CD4-positive, alpha-beta T cell treated with Interferon gamma for 1 hour (primary cell): ENCODE results near the gene MBD6.
A peak's percentile ranks its signal among the peaks of the same experiment; 100 is the strongest.

Experiments
- DNase-seq: peaks from one replicate; pipeline ENCODE4 v3.0.0-alpha.2; 2020

The MBD6 gene, protein sequence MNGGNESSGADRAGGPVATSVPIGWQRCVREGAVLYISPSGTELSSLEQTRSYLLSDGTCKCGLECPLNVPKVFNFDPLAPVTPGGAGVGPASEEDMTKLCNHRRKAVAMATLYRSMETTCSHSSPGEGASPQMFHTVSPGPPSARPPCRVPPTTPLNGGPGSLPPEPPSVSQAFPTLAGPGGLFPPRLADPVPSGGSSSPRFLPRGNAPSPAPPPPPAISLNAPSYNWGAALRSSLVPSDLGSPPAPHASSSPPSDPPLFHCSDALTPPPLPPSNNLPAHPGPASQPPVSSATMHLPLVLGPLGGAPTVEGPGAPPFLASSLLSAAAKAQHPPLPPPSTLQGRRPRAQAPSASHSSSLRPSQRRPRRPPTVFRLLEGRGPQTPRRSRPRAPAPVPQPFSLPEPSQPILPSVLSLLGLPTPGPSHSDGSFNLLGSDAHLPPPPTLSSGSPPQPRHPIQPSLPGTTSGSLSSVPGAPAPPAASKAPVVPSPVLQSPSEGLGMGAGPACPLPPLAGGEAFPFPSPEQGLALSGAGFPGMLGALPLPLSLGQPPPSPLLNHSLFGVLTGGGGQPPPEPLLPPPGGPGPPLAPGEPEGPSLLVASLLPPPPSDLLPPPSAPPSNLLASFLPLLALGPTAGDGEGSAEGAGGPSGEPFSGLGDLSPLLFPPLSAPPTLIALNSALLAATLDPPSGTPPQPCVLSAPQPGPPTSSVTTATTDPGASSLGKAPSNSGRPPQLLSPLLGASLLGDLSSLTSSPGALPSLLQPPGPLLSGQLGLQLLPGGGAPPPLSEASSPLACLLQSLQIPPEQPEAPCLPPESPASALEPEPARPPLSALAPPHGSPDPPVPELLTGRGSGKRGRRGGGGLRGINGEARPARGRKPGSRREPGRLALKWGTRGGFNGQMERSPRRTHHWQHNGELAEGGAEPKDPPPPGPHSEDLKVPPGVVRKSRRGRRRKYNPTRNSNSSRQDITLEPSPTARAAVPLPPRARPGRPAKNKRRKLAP

GRCh38 chr12:57522011-57522886, at the start of gene MBD6:
Gene MBD6, plus strand, starts transcription at chr12:57522824. Its CDS starts 1,480 bp downstream, at chr12:57524304.
- peak; percentile 93 for DNase-seq

DNA sequence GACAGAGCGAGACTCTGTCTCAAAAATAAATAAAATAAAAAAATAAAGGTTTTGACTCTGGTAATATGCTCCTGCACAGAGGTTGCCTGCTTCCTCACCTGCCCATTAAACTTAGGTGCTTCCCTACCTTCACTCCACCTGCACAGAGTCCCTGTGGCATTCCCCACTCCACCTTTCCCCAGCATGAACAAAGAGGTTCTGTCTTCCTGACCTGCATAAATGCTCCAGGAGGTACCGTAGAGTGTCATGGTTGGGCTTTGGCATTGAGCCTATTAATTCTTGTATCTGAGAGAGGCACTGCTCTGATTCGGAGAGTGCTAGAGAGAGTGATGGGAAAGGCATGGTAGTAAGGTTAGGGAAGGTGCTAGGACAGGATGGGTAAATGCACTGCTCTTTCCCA, 49.2 kb upstream of the MBD6 start:
- no peak for DNase-seq

DNA sequence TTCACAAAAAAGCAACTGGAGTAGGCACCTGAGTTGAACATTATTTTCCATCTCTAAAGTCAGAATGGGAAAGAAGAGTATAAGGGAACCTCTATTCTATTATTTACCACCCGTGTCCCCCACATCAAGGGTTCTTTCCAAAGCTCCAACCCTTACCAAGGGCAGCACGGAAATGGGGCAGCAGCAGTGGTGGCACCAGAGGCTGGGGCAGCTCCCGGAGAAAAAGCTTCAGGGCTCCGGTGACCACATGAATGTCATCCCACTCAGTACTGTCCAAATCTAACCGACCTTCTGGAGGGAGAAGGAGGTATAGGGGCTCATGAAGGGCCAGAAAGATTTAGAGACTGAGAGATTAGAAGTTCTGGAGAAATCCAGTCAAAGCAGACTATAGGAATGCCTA, 48.7 kb upstream of the MBD6 start:
- DNase-seq = no peak

DNA sequence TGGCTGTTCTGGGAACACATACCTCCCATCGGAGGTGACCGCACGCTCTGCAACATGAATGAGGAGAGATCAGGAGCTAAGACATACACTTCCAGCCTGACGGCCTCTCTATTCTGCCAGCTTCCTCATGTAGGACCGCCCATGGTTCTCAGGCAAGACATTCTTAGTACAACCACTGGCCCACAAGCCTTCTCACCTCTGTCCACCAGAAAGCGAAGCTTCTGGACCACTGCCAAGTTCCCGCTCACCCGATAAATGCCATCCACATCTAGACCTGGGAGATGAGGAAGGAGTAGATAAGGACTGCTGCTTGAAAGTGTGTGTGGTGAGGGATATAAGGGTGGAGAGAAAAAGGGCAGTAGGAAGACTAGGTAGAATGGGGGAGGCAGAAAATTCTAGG, 48.2 kb upstream of the MBD6 start:
- no peak for DNase-seq

DNA sequence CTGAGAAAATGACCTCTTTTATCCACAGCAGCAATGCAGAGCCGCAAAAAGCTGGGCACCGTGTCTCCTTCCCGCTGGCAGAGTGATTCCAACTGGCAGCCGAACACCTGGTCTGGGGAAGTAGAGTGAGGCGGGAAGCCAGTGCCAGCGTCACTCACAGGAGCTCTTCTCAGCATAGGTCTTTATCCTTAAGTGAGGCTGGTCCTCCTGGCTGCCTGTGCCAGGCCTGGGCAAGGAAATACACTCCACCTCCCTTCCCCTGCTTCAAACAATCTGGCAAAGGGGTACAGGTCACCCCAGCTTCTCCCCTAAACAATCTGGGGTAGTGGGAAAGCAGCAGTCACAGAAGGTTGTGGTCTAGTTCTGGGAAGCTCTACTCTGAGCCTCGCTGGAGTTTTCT, 47.8 kb upstream of the MBD6 start:
- no peak for DNase-seq

DNA sequence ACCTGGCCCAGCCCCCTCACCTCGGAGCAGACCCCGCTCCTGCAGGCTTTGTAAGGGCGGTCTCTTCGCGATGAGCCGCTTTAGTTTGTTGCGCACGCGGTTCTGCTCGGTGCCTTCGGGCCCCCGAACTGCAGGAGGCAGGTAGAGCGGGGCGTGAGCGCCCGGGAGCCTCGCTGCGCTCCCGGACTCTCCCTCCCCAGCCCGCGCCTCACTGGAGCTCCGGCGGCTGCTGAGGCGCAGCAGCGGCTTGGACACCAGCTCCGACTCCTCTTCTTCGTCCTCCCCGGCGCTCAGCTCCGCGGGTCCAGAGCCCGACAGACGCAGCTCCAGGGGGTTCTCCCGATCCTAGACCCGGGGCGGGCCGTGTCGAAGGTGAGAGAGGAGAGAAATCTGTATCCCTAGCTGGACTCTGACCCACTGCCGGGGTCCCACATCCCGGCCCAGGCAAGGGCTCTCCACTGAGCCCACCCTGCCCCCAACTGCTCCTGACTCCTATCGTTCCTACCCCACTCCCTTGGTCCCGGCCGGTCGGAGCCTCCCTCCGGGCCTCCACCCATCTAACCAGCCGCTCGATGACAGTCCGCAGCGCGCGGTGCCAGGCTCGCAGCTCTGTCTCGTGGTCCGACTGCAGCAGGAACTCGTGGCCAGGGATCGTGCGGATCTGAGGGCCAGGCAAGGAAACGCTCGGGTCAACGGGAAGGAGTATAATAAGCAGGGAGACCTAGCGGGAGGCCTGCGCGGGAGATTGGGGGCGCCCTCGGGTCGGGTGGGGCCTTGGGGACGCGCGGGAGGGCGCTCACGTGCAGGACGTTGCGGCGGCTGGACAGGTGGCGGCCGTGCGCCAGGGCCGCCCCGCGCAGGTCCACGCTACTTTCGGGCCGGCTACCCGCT, 47.1 kb upstream of the MBD6 start:
- no peak for DNase-seq

DNA sequence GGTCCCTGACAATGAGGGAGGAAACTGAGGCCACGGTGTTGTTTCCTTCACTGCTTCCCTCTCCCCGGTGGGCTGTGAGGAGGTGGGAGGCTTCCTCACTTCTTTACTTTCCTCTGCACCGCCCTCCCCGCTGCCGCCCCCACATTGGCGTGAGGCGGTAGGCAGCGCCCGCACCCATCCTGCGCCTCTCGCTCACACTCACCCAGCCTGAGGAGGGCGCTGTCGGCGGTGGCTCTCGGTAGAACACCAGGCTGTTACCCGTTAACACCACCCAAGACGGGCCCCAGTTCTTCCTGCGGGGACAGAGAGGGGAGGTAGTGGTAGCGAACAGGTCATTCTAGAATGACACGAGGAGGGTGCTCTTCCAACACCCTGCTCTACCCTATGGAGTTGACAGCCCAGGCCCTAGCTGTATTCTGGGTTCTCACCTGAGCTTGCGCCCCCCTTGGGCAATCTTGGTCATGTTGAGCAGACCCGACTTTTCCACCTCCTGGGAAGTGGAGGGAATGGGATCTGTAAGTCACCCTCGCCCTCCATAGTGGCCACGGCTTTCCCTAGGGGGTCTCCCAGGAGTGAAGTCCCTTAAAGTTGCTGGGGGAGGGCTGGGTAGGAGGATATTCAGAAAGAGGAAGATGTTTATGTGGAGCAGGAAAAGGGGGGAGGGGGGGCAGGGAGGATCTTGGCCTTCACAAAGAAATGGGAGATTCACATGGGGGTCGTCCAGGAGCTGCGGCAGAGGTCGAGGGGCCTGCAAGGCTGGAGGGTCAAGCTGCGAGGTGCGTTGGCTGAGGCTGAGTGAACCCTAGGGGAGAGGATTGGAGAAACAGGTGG, 46.2 kb upstream of the MBD6 start:
- DNase-seq = peak; percentile 73

GRCh38 chr12:57476993-57477709, 45.5 kb upstream of the MBD6 start:
- DNase-seq = no peak

DNA sequence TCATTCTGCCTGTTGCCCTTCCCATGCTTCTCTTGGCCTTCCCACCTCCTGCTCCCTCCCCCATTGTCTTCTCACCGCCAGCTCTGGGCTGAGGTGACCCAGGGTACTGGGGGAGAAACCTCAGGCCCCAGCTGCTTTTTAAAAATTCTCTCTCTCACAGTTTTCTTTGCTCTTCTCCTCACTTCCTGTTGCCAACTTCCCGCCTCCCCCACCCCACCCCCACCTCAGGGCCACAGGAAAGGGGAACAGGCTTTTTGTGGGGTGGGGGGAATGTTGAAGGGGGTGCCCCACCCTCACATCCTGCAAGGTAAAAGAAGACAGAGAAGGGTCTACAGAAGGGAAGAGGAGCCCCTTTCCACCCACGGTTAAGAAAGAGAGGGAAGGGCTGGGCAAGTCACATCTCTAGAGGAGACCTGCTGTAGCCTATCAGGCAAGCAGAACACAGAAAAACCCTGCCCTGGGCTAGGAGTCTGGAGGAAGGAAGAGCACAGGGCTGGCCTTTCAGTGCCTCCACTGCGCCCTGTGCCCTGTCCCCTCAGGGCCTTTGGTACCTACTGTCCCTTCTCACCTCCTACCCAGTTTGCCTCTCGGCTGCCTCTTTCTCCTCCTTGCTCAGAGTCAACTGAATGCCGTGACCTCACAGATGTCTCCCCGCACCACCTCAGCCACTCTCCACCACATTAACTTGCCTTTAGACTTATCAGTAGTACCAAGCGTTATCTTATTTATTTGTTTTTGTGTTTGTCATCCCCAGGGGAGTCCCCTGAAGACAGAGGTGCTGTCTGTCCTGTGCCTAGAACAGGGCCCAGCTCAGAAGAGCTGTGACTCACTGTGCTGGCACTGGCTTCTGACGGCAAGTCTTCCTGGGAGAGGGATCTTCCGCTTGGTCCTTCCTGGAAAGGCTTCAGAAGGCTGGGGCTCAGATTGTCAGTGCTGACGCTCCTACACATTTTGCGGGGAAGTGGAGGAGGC, 44.6 kb upstream of the MBD6 start:
- DNase-seq = peak; percentile 68

GRCh38 chr12:57479043-57479375, 43.6 kb upstream of the MBD6 start:
- no peak for DNase-seq

DNA sequence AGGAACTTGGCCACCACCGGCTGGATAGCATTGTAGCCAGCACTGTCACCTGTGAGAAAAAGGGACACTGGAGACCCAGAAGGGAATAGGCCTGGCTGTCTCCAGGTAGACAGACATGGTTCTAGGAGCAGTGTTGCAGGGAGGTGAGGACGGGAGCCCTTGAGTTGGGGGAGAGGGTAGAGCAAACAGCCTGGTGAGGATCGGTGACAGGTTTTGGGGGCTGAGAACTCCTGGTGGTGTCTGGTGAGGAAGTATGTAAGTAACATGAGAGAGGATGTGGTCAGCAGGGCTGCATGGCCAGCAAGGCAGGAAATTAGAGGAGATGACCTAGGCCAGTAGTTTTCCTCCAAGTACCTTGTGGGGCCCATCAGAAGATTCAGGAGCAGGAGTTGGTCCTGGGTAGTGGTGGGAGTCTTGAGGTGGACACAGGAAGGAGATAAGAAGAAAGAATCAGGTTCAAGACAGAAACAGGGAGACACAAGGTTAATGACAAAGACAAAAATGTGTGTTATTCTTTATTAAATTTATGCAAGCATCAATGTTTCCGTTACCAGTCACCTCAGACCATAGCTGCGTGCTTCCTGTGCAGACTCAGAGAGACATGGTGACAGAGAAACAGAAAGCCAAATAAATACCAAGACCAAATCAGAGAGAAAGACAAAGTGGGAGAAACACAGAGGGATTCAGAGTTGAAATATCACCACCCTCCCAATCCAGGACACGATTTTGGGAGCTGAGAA, 43.1 kb upstream of the MBD6 start, which contains the start of gene ARHGAP9:
Gene ARHGAP9 (minus strand): TSS at position 491 of the 740 bp plus-strand sequence. CDS start 460 bp downstream, at position 31.
- peak; percentile 78 for DNase-seq

DNA sequence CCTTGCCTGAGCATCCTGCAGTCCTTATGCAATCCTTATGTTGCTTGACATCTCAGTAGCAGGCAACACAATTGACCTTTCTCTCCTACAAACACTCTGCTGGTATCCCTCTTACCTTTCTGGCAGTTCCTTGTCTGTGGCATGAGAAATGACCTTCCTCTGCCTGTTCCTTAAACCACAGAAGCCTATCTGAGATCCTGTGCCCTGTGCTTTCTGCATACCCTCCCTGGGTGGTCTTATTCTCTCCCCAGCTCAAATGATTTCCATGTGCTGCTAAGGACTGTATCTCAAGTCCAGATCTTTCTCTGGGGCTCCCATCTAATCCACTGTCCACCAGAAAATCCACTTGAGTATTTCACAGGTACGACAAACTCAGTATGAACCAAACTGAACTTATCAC, 41.0 kb upstream of the MBD6 start:
- DNase-seq = no peak

GRCh38 chr12:57483466-57483865, 39.2 kb upstream of the MBD6 start:
- DNase-seq = no peak

- DNase-seq = no peak
Measured at GRCh38 chr12:57485695-57486094, 36.9 kb upstream of the MBD6 start.

DNA sequence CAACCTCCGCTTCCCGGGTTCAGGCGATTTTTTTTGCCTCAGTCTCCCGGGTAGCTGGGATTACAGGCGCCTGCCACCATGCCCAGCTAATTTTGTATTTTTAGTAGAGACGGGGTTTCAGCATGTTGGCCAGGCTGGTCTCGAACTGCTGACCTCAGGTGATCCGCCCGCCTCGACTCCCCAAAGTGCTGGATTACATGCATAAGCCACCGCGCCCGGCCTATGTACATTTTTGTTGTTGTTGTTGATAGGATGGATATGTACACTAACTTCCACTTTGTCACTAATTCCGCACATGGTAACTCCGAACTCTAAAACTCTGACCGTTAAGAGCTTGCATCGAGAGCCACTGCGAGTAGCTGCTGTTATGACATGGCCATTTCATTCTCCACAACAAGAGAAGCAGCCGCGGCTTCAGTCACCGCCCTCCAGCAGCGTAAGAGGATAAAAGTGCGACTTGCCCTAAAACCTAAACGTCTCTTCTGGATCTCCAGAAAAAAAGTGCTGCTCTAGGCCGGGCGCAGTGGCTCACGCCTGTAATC, 35.5 kb upstream of the MBD6 start:
- DNase-seq = no peak

DNA sequence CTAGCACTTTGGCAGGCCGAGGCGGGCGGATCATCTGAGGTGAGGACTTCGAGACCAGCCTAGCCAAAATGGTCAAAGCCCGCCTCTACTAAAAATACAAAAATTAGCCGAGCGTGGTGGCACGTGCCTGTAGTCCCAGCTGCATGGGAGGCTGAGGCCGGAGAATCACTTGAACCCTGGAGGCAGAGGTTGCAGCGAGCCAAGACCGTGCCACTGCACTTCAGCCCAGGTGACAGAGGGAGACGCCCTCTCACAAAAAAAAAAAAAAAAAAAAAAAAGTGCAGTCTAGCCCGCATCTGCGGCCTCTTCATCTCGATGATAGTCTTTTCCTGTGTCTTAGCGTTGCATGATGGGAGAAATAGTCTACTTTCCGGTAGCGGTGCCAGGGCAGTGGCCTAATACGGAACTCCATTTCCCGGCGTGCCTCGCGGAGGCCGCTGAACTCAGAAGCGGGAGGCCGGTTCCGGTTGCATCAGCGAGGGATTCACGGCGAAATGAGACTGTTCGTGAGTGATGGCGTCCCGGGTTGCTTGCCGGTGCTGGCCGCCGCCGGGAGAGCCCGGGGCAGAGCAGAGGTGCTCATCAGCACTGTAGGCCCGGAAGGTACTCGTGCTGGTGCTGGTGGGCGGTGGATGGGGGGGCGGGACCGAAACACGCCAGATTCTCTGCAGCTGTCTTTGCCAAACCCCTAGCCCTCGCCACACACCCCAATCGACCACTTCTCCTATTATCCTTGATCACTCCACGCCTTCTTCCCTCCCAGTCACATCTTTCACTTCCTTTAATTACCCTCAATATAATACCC, 34.8 kb upstream of the MBD6 start, which contains the start of gene MARS1:
Gene MARS1 (plus strand): TSS at position 472 of the 805 bp plus-strand sequence. CDS start 23 bp downstream, at position 495.
- DNase-seq = peak; percentile 93
